Measurements from ENCODE around the gene STK35.
"Not testable (repeated sequence)": the region's sequence is repeated elsewhere in the genome, so short reads cannot be mapped to it uniquely, and the experiment has no call there.

Gene STK35

DNA sequence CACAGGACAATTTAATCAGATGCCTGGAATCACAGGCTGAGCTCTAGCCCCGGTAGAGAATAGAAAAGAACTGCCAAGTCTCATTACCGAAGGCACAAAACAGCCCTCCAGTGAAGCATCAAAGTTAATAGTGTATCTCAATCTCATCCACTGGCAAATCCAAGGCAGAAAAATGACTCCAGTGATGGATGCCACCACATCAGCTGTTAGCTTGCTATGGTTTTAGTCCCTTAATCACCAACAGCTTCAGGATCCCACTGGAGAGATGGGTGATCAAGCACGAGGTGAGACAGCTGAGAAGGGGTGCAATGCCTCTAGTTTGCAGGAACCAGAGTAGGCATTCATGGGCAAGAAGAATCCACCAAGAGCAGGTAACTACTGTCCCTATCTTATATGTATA, 81.8 kb downstream of the STK35 start:
- DNase-seq (ENCODE audit: low spot score), result no peak

DNA sequence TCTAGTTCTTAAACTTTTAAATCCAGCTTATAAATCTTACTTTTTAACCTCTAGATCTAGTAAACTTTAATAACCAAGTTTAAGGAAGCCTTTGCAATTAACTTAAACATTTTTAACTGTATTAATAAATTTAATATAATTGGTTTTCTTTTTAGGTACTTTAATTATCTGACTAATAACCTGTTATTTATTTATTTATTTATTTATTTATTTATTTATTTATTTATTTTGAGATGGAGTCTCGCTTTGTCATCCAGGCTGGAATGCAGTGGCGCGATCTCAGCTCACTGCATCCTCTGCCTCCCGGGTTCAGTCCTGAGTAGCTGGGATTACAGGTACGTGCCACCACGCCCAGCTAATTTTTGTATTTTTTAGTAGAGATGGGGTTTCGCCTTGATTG, 83.3 kb downstream of the STK35 start:
- DNase-seq (ENCODE audit: low spot score), result not testable (repeated sequence)

DNA sequence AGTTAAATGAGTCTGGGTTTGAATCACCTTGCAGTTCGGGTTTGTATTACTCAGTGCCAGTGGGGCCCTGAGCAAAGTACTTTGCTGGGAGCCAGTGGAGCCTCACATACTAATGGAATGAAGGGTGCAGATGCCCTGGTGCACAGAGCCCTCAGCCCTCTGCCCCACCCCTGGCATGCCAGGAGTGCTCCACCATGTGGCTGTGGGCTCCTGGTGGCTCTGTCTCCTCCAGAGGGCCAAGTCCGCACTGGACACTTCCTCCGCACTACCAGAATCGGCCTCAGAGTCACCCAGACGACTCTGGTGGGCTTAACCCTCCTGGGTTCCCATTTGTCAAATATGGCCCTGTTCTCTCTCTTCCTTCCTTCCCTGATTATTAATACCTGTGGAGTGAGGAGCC, 94.0 kb downstream of the STK35 start:
- no peak for DNase-seq (ENCODE audit: low spot score)

DNA sequence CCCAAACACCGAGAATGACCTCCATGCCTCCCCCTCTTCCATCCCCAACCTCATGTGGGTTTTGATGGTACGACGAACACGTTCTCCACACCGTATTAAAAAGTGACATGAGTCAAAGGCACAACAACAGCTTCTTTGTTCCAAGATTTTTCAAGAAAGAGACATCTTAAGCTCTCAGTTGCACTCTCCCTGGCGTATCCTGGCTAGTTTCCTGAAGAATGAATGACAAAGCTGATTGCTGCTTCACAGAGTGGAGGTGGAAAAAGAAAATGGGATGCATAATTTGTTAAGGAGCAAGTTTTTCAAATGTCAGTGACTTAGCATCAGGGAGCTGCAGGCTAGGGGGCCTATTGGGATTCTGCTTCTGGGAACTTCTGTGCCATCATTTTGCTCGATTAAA, 95.5 kb downstream of the STK35 start:
- DNase-seq (ENCODE audit: low spot score), result peak; percentile 21

Data from Ammon's horn (tissue), 1 donor.